GM18867 (cell line): ENCODE results near the gene ELOVL5.
"Not testable (repeated sequence)": the region's sequence is repeated elsewhere in the genome, so short reads cannot be mapped to it uniquely, and the experiment has no call there.

Experiments used
- ATAC-seq: cut with Tn5 transposase; IDR thresholded peaks from one replicate; pipeline ENCODE4 v1.9.1; 2021; ENCODE audit warnings: mild to moderate bottlenecking, moderate library complexity; ENCODE audit not compliant: unreplicated experiment

ELOVL5 gene

DNA sequence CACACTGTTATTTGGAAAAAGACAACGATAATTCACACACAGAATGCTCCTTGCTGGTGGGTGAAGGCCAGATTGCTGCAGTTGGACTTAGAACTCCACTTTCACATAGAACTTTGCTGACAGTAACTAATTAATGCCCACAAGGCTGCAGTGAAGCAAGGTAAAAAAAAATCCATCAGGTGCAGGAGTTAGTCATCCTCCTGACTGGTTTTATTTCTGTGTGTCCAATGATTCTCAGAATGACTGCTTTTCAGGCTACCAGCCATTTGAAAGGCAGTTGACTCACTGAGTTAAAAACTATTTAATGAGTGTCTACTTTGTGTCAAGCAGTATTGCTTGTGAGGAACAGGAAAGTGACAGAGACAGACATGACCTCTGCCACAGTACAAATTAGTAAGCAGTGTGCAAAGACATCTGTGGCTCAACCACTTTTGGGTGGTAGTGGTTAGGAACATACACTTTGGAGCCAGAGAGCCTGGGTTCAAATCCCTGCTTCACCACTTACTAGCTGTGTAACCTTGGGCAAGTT lies 41.9 kb downstream of the ELOVL5 start:
- ATAC-seq = peak; percentile 60

DNA sequence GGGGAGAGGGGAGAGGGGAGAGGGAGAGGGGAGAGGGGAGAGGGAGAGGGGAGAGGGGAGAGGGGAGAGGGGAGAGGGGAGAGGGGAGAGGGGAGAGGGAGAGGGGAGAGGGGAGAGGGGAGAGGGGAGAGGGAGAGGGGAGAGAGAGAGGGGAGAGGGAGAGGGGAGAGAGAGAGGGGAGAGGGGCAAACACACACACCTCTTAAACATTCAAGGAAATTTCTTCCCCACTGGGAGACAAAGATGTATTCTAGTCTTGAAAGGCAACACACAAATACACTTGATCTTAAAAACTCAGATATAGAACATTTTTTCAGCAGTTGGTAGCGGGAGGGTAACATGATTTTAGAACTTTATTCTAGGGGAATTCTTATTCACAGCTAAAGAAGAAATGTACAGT lies 42.5 kb downstream of the ELOVL5 start:
- not testable (repeated sequence) for ATAC-seq

GRCh38 chr6:53305506-53306005 lies 43.2 kb downstream of the ELOVL5 start:
- ATAC-seq = not testable (repeated sequence)

DNA sequence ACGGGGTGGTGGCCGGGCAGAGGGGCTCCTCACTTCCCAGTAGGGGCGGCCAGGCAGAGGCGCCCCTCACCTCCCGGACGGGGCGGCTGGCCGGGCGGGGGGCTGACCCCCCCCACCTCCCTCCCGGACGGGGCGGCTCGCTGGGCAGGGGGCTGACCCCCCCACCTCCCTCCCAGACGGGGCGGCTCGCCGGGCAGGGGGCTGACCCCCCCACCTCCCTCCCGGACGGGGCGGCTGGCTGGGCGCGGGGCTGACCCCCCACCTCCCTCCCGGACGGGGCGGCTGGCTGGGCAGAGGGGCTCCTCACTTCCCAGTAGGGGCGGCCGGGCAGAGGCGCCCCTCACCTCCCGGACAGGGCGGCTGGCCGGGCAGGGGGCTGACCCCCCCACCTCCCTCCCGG lies 43.8 kb downstream of the ELOVL5 start:
- not testable (repeated sequence) for ATAC-seq

GRCh38 chr6:53302678-53303360 lies 45.9 kb downstream of the ELOVL5 start:
- no peak for ATAC-seq

GRCh38 chr6:53301801-53302537 lies 46.8 kb downstream of the ELOVL5 start:
- ATAC-seq = no peak

DNA sequence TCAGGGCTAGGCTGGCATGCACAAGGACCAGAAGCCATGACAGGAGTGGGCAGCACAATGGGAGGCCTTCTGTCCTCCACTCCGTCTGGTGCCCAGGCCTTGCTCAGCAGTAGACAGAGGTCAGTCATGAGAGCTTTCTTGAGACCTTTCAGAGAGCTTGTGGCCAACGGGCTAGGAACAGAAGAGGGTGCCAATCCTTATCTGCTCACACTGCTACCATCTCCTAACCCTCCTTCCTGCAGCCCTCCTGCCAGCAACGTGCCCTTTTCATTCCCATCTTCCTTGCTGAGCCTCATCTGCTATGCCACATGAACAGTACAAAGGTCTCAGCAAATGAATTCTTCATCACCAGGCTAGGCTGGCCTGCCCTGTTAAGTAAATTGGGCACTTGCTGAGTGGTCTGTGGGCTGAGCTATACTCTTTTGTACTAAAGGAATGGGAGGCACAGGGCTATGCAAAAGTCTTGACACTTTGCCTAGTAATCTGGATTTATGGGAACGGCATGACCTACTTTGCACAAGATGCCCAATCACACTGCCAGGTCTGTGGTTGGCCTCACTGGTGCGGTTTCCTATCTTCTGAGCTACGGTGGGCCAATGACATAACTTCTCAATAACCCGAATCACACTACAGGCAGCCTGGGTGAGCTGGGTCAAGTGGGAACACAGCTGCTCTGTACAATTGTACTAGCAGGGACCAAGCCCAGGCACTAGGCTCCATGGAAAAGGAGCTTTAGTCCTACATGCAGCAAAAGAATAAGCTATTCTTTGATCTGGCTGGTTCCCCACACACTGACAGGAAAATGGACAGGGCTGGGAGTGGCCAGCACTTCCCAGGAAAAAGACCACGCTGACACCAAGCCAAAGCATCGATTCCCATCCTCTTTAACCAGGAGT lies 47.8 kb downstream of the ELOVL5 start:
- no peak for ATAC-seq

GRCh38 chr6:53299331-53300005 lies 49.3 kb downstream of the ELOVL5 start:
- ATAC-seq = no peak

GRCh38 chr6:53297004-53297403 lies 51.7 kb downstream of the ELOVL5 start:
- no peak for ATAC-seq

DNA sequence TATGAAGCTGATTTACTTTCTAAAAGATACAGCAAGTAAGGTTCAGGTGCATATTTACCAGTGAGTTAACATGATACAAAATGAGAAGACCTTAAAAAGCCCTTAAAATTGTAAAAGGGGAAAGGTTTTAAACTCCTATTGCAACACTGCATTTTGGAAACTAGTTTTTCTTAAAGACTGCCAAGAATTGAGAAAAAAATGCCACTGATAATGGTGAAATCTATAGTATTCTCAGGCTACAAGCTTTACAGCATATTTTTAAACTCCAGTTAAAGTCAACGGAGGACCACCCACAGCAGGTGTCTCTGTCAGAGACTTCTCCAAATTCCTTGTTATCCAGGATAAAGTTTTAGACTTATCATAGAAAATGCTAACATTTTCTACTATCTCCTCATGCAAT lies 53.6 kb downstream of the ELOVL5 start:
- ATAC-seq = no peak

- ATAC-seq = no peak
These were observed 54.1 kb downstream of the ELOVL5 start for GRCh38 chr6:53294611-53295010.

GRCh38 chr6:53294095-53294494 lies 54.7 kb downstream of the ELOVL5 start:
- no peak for ATAC-seq

DNA sequence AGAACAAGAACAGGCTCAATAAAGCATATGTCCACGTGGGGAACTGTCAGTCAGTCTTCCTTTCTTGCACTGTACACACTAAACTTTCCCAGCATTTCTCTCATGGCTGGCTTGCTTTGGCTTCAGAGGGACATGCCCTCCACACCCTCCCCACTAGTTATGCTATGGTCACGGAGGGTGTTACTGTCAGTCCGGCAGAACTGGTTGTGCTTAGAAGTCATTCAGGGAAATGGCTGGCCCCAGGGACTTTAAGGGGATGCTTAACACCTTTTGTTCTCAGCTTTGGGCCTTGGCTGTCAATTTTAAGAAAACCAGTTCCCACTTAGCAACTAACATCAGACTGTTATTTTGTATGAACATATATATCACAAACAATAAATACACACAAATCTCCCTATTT lies 55.1 kb downstream of the ELOVL5 start:
- ATAC-seq = no peak

DNA sequence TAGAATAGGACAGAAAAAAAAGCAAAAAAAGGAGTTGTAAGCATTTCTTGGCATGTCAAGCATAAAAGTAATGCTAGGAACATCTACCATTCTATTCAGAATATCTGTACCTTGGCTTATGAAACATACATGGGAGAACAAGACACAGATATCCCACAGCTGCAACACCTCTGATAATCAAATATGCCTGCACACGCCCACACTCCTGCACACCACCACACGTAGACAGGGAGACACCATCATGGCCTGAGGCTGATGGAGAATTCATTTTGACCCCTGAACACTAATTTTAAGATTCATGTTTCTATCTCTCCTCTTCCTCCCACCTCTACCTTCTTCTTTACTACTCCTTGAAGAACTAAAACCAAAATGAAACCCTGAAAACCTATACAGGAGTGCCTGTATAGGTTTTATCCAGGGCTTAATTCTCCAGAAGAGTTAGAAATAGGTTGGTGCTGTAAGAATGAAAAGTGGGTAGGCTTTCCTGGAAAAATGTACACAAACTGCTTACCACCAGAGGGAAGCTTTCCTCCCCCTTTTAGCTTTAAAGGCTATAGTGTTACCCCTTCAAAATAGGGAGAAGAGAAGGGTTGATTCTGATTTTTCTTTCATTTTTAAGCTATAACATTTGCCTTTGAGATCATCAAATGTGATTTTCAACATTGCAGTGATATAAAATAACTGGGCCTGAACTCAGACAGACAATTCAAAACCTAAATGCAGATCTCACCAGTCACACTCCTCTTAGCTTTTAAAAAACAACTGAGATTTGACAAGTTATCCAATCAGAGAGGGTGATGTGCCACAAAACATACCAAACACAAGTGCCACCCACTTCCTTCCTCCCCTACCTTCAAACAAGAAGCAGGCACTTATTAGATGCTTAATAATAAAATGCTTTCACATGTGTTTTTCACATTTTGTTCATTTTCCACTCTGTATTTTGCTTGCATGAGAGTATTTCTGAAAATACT lies 57.9 kb downstream of the ELOVL5 start:
- ATAC-seq = no peak

DNA sequence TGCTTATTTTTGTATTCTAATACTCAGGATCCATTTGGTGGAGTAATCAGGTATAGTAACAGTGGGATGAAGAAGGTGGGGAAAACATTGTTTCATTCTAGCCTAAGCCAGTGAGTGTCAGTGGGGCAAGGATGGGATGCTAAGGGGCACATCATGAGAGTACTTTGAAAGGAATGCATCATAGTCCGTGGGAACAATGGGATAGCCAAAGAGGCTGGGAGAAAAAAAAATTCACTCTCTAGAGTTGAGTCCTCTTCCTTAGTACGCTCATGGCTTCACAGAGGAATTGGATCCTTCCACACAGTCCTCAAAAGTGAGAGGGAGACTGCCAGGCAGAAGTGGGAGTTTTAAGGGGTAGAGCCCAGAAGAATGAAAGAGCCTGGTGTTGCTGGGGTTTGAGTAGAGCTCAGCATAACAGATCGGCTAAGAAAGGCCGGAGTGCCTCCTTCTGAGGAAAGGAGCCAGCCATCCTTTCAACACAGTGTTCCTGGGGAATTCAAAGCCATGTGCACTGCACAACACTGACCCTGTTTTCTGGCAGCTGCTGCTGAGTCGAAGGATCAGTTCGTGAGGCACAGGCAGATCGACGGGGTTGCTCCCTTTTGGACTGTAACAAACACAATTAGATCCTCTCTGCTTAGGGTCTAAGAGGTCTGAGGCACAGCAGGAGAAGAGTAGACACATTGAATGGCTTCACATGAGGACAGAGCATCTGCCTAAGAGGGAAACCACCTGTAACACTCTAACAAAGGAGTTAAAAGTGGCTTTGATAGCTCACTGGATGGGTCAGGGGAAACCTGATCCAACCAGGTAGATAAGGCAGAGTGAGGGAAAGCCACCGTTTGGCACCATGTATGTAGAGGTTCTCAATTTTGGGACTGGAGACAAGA lies 61.2 kb downstream of the ELOVL5 start:
- no peak for ATAC-seq

- ATAC-seq = peak; percentile 66
These were observed 63.8 kb downstream of the ELOVL5 start for GRCh38 chr6:53284901-53285300.

DNA sequence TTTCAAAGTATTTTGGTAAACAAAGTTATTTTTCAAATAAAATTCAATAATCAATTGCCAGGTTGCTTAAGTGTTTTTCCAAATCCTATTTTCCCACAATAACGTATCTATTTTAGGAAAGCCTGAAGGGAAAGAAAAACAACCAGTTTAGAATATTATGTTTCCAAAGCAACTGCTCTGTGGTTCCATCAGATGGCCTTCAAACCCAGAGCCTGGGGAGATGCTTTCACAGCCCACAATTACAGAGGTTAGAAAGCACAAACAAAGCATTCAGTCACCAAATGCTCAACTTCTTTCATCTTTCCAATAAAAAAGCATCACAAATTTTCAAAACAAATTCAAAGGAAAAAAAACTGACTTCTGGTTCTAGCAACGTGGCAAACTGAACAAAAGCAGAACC lies 66.0 kb downstream of the ELOVL5 start:
- ATAC-seq = no peak

DNA sequence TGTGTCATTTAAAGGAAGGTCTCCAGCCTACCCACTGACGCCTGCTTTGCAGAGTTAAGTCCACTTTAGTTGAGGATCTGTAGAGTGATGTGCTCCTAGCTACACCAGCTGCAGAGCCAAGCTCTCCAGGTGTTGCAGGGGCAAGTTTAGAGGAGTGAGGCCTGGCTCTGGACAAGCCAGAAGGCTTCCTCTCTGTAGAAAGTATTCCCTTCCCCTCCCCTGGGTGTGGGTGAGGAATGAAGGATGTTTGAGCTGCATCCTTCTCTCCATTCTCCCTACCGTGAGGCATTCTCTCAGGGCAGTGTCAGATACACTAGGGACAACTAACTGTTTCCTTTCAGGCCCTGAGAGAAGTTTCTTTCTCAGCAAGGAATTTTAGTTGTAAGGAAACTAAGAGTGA lies 66.5 kb downstream of the ELOVL5 start:
- ATAC-seq = no peak
